SU-DHL-6 (cell line): ENCODE data around the gene IGFBP4.

ENCODE experiments used
- H2AFZ ChIP-seq: fragments of 200-600 bp; sonication (generic); 2 replicates; pipeline ENCODE4 v1.6.1; 2014; ENCODE audit warnings: low read depth, mild to moderate bottlenecking, moderate library complexity, mixed read lengths, antibody characterized with exemption, low read length; ENCODE audit not compliant: severe bottlenecking
- H3F3A ChIP-seq: fragments of 200-600 bp; shearing (Covaris generic); 2 replicates; pipeline ENCODE4 v1.6.0; 2016; ENCODE audit warnings: antibody characterized with exemption, mild to moderate bottlenecking; ENCODE audit not compliant: insufficient read depth
- H3K27ac ChIP-seq: fragments of 200-600 bp; sonication (generic); 2 replicates; pipeline ENCODE4 v1.5.1; 2016; ENCODE audit warnings: low read depth, mild to moderate bottlenecking, low read length, moderate library complexity, mixed read lengths
- H3K27me3 ChIP-seq: fragments of 200-600 bp; sonication (generic), shearing (Covaris generic); 2 replicates; pipeline ENCODE4 v1.6.0; 2014; ENCODE audit warnings: mild to moderate bottlenecking, low read length
- H3K36me3 ChIP-seq: fragments of 200-600 bp; sonication (generic); 2 replicates; pipeline ENCODE4 v1.6.1; 2014; ENCODE audit warnings: mild to moderate bottlenecking, low read length, mixed read lengths
- H3K4me2 ChIP-seq: fragments of 300-600, 200-600 bp; shearing (Covaris generic), sonication (generic); 2 replicates; pipeline ENCODE4 v1.6.0; 2014; ENCODE audit warnings: low read length, low read depth, mild to moderate bottlenecking; ENCODE audit not compliant: poor library complexity, severe bottlenecking
- H3K4me3 ChIP-seq: fragments of 200-600 bp; sonication (generic); 2 replicates; pipeline ENCODE4 v1.5.1; 2014; ENCODE audit warnings: antibody characterized with exemption, low read length, mild to moderate bottlenecking, mixed read lengths; ENCODE audit not compliant: insufficient read depth, poor library complexity, severe bottlenecking
- H3K79me2 ChIP-seq: fragments of 200-600 bp; sonication (generic); 2 replicates; pipeline ENCODE4 v1.6.1; 2014; ENCODE audit warnings: mild to moderate bottlenecking, low read length, moderate library complexity; ENCODE audit not compliant: insufficient read depth
- H3K9ac ChIP-seq: fragments of 200-600 bp; sonication (generic); 2 replicates; pipeline ENCODE4 v1.7.0; 2014; ENCODE audit warnings: mild to moderate bottlenecking, low read length
- H3K9me2 ChIP-seq: fragments of 200-600 bp; sonication (generic); replicated peaks from 2 replicates; pipeline ENCODE4 v1.6.1; 2014; ENCODE audit warnings: low read length; ENCODE audit not compliant: insufficient read depth
- H3K9me3 ChIP-seq: fragments of 200-600 bp; sonication (generic); 2 replicates; pipeline ENCODE4 v1.6.1; 2014; ENCODE audit warnings: low read length, mixed read lengths; ENCODE audit not compliant: insufficient read depth
- H4K20me1 ChIP-seq: fragments of 200-600 bp; sonication (generic); 2 replicates; pipeline ENCODE4 v1.6.1; 2014; ENCODE audit warnings: low read depth, mild to moderate bottlenecking, antibody characterized with exemption, low read length, moderate library complexity, mixed read lengths
- EZH2phosphoT487 ChIP-seq: fragments of 200-600 bp; sonication (generic), shearing (Covaris generic); conservative IDR thresholded peaks from 2 replicates; pipeline ENCODE4 v1.6.1; 2018; ENCODE audit warnings: mild to moderate bottlenecking, antibody characterized with exemption, low read length, moderate library complexity, mixed read lengths
- TF ChIP-seq, protein P1 (sequence below): fragments of 200-600 bp; sonication (generic); IDR thresholded peaks from one replicate; pipeline ENCODE4 v1.5.1; 2017; ENCODE audit warnings: antibody characterized with exemption, mild to moderate bottlenecking, low read length, moderate library complexity; ENCODE audit not compliant: insufficient read depth, poor library complexity, severe bottlenecking

The IGFBP4 gene

DNA sequence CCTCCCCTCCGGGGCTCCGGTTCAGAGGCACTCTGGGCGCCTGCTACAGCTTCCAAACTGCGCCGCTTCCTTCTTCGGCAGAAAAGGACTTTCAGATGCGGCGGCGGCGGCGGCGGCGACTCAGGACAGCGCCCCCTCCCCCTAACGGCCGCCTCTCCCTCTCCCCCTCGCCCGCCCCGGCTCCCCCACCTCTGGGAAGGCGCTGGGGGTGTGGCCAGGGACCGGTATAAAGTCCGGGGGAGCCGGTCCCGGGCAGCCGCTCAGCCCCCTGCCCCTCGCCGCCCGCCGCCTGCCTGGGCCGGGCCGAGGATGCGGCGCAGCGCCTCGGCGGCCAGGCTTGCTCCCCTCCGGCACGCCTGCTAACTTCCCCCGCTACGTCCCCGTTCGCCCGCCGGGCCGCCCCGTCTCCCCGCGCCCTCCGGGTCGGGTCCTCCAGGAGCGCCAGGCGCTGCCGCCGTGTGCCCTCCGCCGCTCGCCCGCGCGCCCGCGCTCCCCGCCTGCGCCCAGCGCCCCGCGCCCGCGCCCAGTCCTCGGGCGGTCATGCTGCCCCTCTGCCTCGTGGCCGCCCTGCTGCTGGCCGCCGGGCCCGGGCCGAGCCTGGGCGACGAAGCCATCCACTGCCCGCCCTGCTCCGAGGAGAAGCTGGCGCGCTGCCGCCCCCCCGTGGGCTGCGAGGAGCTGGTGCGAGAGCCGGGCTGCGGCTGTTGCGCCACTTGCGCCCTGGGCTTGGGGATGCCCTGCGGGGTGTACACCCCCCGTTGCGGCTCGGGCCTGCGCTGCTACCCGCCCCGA, at the start of gene IGFBP4:
TSS of gene IGFBP4 (plus strand) at position 255 of the 792 bp plus-strand sequence. CDS start at position 541, 286 bp downstream.
- Histone ChIP-seq H4K20me1 (no peaks in the 10 kb centered on the region), H3K4me3 (no peak within 1 kb of the TSS), H3K4me2 (peak within 1 kb of the TSS; percentile 50)

DNA sequence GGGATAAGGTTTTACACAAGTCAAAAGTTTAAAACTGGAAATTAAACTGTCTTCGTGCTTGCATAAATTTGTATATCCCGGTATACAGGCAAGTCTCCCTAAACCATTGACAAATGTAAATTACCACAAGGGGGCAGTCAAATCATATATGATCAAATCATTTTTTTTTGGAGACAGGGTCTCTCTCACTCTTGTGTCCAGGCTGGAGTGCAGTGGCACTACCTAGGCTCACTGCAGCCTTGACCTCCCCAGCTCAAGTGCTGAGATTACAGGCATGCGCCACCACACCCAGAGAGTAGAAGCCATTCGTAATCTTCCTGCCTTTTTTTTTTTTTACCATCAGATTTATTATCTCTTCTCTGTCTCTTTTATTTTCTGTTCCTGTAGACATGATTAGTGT, 44.1 kb upstream of the IGFBP4 start:
- no peaks in the 10 kb centered on the region for H3K9me3 ChIP-seq
- H3K4me3 ChIP-seq = no peak overlapping the region
- H3K4me2 ChIP-seq = no peak overlapping the region
- H2AFZ ChIP-seq = no peak overlapping the region
- TF ChIP-seq, protein P1, sequence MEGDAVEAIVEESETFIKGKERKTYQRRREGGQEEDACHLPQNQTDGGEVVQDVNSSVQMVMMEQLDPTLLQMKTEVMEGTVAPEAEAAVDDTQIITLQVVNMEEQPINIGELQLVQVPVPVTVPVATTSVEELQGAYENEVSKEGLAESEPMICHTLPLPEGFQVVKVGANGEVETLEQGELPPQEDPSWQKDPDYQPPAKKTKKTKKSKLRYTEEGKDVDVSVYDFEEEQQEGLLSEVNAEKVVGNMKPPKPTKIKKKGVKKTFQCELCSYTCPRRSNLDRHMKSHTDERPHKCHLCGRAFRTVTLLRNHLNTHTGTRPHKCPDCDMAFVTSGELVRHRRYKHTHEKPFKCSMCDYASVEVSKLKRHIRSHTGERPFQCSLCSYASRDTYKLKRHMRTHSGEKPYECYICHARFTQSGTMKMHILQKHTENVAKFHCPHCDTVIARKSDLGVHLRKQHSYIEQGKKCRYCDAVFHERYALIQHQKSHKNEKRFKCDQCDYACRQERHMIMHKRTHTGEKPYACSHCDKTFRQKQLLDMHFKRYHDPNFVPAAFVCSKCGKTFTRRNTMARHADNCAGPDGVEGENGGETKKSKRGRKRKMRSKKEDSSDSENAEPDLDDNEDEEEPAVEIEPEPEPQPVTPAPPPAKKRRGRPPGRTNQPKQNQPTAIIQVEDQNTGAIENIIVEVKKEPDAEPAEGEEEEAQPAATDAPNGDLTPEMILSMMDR = peak; percentile 28
- no peak for TF ChIP-seq EZH2phosphoT487
- peaks cover 77% of the 10 kb centered on the region for H3K36me3 ChIP-seq
- H4K20me1 ChIP-seq = no peaks in the 10 kb centered on the region
- no peak overlapping the region for H3K27ac ChIP-seq
- H3K27me3 ChIP-seq = no peaks in the 10 kb centered on the region
- no peak overlapping the region for H3K9ac ChIP-seq
- H3K79me2 ChIP-seq = no peaks in the 10 kb centered on the region
- H3F3A ChIP-seq = peaks cover 62% of the 10 kb centered on the region
- no peaks in the 10 kb centered on the region for H3K9me2 ChIP-seq

More for the DNA sequence above, at the start of gene IGFBP4:
- TF ChIP-seq, protein P1 = peak; percentile 21
- TF ChIP-seq EZH2phosphoT487 = no peak
- Histone ChIP-seq H3K27me3 (0 out of 2 replicates have a peak, but pooled peaks cover 4% of the 10 kb centered on the region), H3K9me3 (no peaks in the 10 kb centered on the region), H3K79me2 (no peaks in the 10 kb centered on the region), H3K36me3 (no peaks in the 10 kb centered on the region), H3K9me2 (no peaks in the 10 kb centered on the region), H3F3A (no peaks in the 10 kb centered on the region), H2AFZ (no peak within 1 kb of the TSS), H3K9ac (no peak within 1 kb of the TSS), H3K27ac (no peak within 1 kb of the TSS)

DNA sequence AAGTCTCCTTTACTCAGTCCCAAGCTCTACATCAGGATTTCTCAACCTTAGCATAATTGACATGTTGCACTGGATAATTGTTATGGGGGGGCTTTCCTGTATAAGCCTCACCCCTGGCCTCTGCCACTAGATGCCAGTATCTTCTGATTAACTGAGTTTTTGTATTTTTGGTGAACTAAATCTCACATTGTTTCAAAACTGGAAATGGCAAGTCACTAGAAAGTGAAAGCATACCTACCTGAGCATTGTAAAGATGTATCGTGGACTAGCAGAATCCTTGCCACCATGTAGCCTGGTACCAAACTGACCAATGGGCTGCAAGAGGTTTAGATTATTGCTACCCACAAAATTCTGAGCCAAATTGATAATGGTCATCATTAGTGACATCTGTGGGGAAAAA, 40.6 kb upstream of the IGFBP4 start:
- Histone ChIP-seq H3K4me3 (no peak overlapping the region), H4K20me1 (no peaks in the 10 kb centered on the region), H3F3A (peaks cover 65% of the 10 kb centered on the region), H3K36me3 (peaks cover 81% of the 10 kb centered on the region), H2AFZ (no peak overlapping the region), H3K27ac (no peak overlapping the region), H3K27me3 (no peaks in the 10 kb centered on the region), H3K9ac (no peak overlapping the region), H3K9me3 (no peaks in the 10 kb centered on the region), H3K79me2 (no peaks in the 10 kb centered on the region; the same call in 1 of the 2 replicates), H3K4me2 (no peak overlapping the region), H3K9me2 (no peaks in the 10 kb centered on the region)
- TF ChIP-seq, protein P1 = no peak
- TF ChIP-seq EZH2phosphoT487 = no peak
